GM19099 (cell line): Measurements from ENCODE around the gene TMC2.

Experiments
- POLR2A ChIP-seq: IDR thresholded peaks from 3 replicates; pipeline ENCODE4 v1.6.1; 2011; ENCODE audit warnings: low read depth; ENCODE audit not compliant: insufficient read length; ENCODE audit errors: extremely low read depth

Gene TMC2

DNA sequence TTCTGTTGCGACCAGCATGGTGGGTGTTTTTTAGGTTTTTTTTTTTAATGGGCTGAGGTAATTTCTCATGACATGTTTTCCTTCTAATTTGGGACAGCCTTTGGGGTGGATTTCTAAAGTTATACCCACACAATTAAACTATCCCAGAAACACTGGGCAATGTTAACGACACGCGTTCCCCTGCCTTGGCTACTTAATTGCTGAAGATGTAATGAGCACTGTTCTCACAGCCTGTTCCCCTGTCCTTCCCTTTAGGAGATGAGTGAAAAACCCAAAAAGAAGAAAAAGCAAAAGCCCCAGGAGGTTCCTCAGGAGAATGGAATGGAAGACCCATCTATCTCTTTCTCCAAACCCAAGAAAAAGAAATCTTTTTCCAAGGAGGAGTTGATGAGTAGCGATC, 121.3 kb downstream of the TMC2 start:
- TF ChIP-seq POLR2A: no peak

- no peak for TF ChIP-seq POLR2A
Observed at GRCh38 chr20:2658414-2659354, 122.3 kb downstream of the TMC2 start.

DNA sequence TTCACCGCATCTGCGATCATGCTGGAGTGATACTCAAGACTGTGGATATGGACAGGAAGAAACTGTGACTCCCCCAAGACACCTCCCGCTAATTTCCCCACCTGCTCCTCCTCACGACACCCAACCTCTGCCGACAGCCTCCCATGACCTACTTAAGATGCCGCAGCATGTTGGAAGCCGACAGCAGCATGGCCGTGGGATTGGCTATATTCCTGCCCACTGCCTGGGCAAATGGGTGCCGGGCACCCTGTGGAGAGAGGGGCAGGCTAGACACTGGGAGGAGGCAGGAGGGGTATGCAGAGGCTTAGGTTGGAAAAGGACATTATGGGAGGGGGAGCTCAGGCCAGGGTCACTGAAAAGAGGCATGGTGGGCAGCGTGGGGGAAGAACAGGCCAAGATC, 123.2 kb downstream of the TMC2 start:
- no peak for TF ChIP-seq POLR2A

DNA sequence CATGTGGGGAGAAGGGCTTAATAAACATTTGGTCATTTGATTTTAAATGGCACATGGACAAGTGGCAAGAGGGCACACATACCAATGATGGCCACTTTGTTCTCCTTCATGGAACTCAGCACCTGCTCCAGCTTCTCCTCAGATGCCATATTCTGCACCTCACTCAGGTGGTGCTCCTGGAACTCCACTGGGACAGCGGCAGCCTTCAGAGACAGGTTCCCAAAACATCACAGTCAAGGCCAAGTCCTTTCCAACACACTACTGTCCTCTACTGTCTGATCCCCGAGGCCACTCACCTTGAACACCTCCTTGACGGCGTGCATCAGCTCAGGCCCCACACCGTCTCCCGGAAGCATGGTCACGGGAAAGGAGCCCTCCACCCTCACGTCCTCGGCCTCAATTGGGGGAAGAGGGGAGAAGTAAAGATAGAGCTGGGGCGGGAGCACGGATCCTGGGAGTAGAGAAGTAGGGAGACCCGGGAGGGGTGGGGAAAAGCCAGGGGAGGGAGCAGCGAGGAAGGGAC, 127.1 kb downstream of the TMC2 start:
- TF ChIP-seq POLR2A: no peak

DNA sequence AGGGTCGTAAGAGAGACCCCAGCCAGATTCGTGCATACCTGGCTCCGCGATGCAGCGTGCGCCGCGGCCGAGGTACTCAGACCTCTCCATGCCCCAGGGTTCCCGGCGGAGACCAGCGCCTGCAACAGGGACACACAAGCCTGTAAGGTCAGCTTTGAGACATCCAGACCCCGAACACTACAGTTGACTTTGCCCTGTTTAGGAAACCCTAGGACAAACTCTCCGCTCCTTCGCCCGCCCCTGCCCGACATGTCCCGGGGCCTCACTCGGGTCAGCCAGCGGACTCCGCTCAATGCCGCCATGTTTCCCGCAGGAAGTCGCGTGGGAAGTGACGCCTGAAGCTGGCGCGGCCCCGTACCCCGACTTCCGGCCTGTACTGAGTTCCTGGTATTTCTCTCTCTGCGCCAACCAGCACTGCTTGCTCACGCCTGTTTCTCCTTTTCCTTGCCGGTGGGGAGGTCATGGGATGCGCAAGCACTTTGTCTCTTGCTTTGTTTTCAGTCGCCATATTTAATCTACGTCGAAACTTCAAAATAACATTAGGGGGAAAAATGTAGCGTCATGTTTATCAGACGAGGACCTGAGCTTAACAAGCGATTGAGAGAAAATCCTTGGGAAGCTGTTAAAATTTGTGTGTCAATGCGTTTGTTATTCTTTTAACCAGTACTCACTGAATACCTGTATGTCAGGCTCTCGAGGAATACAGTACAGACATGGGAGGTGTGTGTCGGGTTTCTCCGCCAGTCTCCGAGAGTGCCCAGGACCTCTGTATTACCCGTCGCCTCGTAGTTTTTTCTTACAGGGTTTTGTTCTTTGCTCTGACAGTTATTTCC, 127.7 kb downstream of the TMC2 start, which contains the start of gene IDH3B:
Gene IDH3B (minus strand): TSS at position 330 of the 833 bp plus-strand sequence. CDS start 28 bp downstream, at position 302.
- peak; percentile 95 for TF ChIP-seq POLR2A

GRCh38 chr20:2671977-2672376, 135.6 kb downstream of the TMC2 start:
- TF ChIP-seq POLR2A: no peak

- TF ChIP-seq POLR2A: no peak
Observed at GRCh38 chr20:2672446-2672845, 136.1 kb downstream of the TMC2 start.

- TF ChIP-seq POLR2A: no peak
Observed at GRCh38 chr20:2673453-2673852, 137.1 kb downstream of the TMC2 start.

- TF ChIP-seq POLR2A: no peak
Observed at GRCh38 chr20:2680046-2680445, 143.7 kb downstream of the TMC2 start.

- no peak for TF ChIP-seq POLR2A
Observed at GRCh38 chr20:2687514-2687913, 151.1 kb downstream of the TMC2 start.

DNA sequence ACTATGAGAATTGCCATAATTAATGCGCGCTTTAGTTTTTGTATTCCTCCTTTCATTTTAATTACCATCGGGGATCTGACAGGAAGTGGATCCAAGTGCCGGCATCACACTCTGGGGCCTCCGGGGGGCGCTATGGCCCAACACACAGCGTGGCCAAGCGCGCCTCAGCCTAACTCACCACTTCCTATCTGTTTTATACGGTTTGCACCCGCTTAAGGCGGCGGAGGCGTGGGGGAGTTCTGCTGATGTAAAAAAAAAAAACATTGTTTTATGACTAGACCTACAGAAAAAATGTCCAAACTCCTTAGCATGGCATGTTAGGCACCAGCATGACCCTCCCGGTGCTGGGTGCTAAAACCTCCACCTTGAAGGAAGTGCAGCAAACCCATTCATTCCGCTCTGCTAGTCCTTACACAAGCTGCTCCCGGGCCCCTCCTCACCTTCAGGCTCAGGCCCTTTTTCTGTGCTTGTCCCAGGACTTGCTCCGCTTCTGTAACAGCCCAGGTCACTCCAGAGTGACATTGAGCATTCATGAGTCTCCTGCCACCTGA, 151.7 kb downstream of the TMC2 start:
- no peak for TF ChIP-seq POLR2A

DNA sequence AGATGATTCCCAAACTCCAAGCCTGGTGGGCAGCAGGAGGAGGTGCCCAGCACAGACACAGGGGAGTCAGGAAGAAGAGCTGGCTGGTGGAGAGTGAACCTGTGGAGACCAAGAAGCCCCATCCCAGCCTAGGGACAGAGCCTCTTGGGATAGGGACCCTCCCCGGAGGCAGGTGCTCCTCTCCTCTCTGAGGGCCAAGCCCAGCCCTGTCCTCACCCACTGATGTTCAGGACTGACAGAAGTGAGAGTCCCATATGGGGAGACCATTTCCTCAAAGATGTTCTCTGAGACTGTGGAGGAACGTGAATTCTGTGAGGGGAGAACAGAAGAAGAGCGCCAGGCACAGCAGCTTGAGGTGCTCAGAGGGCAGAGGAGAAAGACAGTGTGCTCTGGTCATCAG, 153.8 kb downstream of the TMC2 start:
- TF ChIP-seq POLR2A: no peak

DNA sequence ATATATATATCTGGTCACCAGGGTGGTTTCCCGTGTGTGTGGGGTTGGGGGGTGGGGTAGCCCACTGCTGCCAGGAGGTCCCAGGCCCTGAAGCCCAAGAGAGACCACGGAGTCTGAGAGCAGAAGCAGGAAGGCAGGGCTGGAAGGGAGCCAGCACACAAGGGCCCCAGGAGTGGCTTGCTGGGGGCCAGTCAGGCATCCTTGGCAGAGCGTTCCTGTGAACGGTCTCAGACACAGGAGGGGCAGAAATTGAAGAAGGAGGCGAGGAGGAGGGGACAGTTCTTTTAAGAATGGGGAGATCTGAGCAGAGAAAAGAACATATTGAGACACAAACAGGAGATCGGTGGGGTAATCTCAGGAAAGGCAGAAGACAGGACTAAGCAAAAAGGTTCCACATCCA, 154.3 kb downstream of the TMC2 start:
- TF ChIP-seq POLR2A: no peak

DNA sequence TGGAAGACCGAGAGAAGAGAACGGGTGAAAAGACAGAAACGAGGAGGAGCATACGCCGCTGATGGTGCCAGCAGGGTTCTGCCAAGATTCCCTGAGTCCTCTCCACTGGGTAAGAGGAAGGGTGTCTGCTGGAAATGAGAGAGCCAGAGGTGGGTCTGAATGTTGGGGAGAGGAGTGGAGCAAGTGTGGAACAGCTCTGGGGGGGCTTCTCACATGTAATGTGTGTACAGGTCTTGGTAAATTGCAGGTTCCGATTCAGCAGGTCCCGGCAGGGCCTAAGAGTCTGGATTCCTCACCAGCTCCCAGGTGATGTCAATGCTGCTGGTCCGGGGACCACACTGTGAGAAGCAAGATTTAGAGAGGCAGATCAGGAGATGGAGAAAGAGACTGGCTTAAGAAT, 154.8 kb downstream of the TMC2 start:
- no peak for TF ChIP-seq POLR2A
